ENCODE results near the gene TXNDC15. TPM values are rescaled to one million over a fixed set of nuclear protein-coding genes. Genes with fewer than 3 reads are reported as not detected.
A peak's percentile ranks its signal among the peaks of the same experiment; 100 is the strongest.

TXNDC15 gene
- total RNA-seq, 1 experiment from 2014 or later, result 19.5 TPM

DNA sequence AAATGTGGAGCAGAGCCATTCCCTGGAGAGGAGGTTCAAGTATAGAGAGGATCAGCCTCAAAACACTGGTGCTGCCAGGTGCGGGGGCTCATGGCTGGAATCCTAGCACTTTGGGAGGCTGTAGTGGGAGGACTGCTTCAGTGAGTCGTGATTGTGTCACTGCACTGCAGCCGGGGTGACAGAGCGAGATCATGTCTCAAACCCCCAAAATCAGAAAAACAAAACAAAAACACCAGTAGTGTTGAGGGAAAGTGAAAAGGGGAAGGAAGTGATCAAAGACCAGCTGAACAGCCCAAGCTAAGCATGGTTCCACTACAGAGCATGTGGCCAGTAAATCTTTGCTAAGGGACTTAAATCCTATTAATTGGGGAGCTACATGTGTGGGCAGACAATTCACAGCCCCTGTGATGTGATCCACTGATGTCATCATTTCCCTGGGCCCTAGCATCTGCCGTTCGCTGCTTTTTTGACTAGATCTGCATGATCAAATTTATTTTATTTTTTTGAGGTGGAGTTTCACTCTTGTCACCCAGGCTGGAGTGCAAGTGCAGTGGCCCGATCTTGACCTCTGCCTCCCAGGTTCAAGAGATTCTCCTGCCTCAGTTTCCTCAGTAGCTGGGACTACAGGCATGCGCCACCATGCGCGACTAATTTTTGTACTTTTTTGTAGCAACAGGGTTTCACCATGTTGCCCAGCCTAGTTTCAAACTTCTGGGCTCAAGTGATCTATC lies 28.1 kb downstream of the TXNDC15 start:
- BruUV-seq (replicated peaks), result no TSS peak
- POLR2A ChIA-PET (ENCODE audit: unreplicated experiment), result interaction anchor here (0.5 kb wide), 1 partner anchor 315 kb away, joined by 10 read pairs; no protein-coding TSS in a partner anchor
- peaks cover 13% of the 10 kb centered on the region for H3F3A ChIP-seq (ENCODE audit: insufficient read depth, low read depth)

GRCh38 chr5:134904610-134905245 lies 30.6 kb downstream of the TXNDC15 start, which contains the start of gene PCBD2:
TSS of gene PCBD2 (plus strand) at chr5:134905131. CDS start at chr5:134905140, 9 bp downstream.
- intact Hi-C loops (cut with micrococcal nuclease; ENCODE audit: unreplicated experiment), result loop anchor here (1.0 to 10.0 kb wide), 6 partner anchors 30 to 600 kb away; partner anchors contain the start of genes C5orf24, CAMLG and TXNDC15
- POLR2A ChIA-PET (ENCODE audit: unreplicated experiment), result interaction anchor here (0.5 to 0.6 kb wide), 2 partner anchors 128 to 286 kb away, joined by 3 to 4 read pairs; no protein-coding TSS in a partner anchor
- no peaks in the 10 kb centered on the region for H3K36me3 ChIP-seq (ENCODE audit: low read depth)
- TF ChIP-seq CTCF (conservative IDR thresholded peaks at IDR 0.05) (peak; percentile 74), EZH2 (IDR thresholded peaks at IDR 0.05; ENCODE audit: low read depth) (no peak)
- peak within 1 kb of the TSS; percentile 99 for H3K4me3 ChIP-seq
- peaks cover 13% of the 10 kb centered on the region for H3F3A ChIP-seq (ENCODE audit: insufficient read depth, low read depth)
- peak within 1 kb of the TSS; percentile 92 for H3K4me2 ChIP-seq
- H3K9me2 ChIP-seq (ENCODE audit: insufficient read depth), result no peaks in the 10 kb centered on the region
- peak within 1 kb of the TSS; percentile 91 for H2AFZ ChIP-seq
- no peaks in the 10 kb centered on the region for H4K20me1 ChIP-seq (ENCODE audit: insufficient read depth)
- peak within 1 kb of the TSS; percentile 86 for H3K27ac ChIP-seq
- peak; percentile 81 to 95 for DNase-seq
- H3K79me2 ChIP-seq (ENCODE audit: low read depth), result peaks cover 14% of the 10 kb centered on the region
- no peaks in the 10 kb centered on the region for H3K27me3 ChIP-seq (ENCODE audit: insufficient read depth, low read depth)
- no TSS peak for BruUV-seq (replicated peaks)
- H3K9me3 ChIP-seq (ENCODE audit: insufficient read depth, low read depth), result no peaks in the 10 kb centered on the region
- CTCF ChIA-PET, result interaction anchor here (0.5 to 1.5 kb wide), 5 partner anchors 53 to 362 kb away, joined by 5 to 15 read pairs (median 6); no protein-coding TSS in a partner anchor
- H3K4me1 ChIP-seq (replicated peaks; ENCODE audit: insufficient read depth), result peaks cover 7% of the 10 kb centered on the region; the same call in 1 of the 2 replicates

More for the DNA sequence above, 28.1 kb downstream of the TXNDC15 start:
- H3K4me1 ChIP-seq (replicated peaks; ENCODE audit: insufficient read depth), result peaks cover 7% of the 10 kb centered on the region; the same call in 1 of the 2 replicates
- no peak overlapping the region for H2AFZ ChIP-seq
- no peaks in the 10 kb centered on the region for H3K27me3 ChIP-seq (ENCODE audit: insufficient read depth, low read depth)
- no peaks in the 10 kb centered on the region for H3K9me2 ChIP-seq (ENCODE audit: insufficient read depth)
- H3K4me3 ChIP-seq, result no peak overlapping the region
- TF ChIP-seq CTCF (conservative IDR thresholded peaks at IDR 0.05), result no peak
- intact Hi-C loops (cut with micrococcal nuclease; ENCODE audit: unreplicated experiment), result loop anchor here (5.0 to 10.0 kb wide), 3 partner anchors 55 to 597 kb away; partner anchors contain the start of gene C5orf24
- CTCF ChIA-PET, result no interaction called here
- no peaks in the 10 kb centered on the region for H3K9me3 ChIP-seq (ENCODE audit: insufficient read depth, low read depth)
- no peak for DNase-seq
- H4K20me1 ChIP-seq (ENCODE audit: insufficient read depth), result no peaks in the 10 kb centered on the region
- H3K4me2 ChIP-seq, result no peak overlapping the region
- no peaks in the 10 kb centered on the region for H3K36me3 ChIP-seq (ENCODE audit: low read depth)
- no peak overlapping the region for H3K27ac ChIP-seq
- peaks cover 10% of the 10 kb centered on the region for H3K79me2 ChIP-seq (ENCODE audit: low read depth)

Data from PC-9 (cell line).